ENCODE measurements around the gene LRPAP1. TPM values are rescaled to one million over a fixed set of nuclear protein-coding genes. Genes with fewer than 3 reads are reported as not detected.
"Not testable (repeated sequence)": the region's sequence is repeated elsewhere in the genome, so short reads cannot be mapped to it uniquely, and the experiment has no call there.

The LRPAP1 gene
- total RNA-seq, 2 donors from 2014 or later, result 226 to 312 TPM

GRCh38 chr4:3544259-3545025 lies 12.2 kb upstream of the LRPAP1 start:
- intact Hi-C loops (cut with DNase I); DNase-seq; ATAC-seq: not testable (repeated sequence)

- DNase-seq; intact Hi-C loops (cut with DNase I); ATAC-seq: not testable (repeated sequence)
Measured at GRCh38 chr4:3543415-3543814, 11.2 kb upstream of the LRPAP1 start.

DNA sequence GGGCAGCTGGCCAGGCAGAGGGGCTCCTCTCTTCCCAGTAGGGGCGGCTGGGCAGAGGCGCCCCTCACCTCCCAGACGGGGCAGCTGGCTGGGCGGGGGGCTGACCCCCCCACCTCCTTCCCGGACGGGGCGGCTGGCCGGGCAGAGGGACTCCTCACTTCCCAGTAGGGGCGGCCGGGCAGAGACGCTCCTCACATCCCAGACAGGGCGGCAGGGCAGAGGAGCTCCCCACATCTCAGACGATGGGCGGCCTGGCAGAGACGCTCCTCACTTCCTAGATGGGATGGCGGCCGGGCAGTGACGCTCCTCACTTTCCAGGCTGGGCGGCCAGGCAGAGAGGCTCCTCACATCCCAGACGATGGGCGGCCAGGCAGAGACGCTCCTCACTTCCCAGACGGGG lies 6.7 kb upstream of the LRPAP1 start:
- intact Hi-C loops (cut with DNase I); ATAC-seq; DNase-seq: not testable (repeated sequence)

- DNase-seq; intact Hi-C loops (cut with DNase I); ATAC-seq: not testable (repeated sequence)
Measured at GRCh38 chr4:3535812-3536211, 3.6 kb upstream of the LRPAP1 start.

- intact Hi-C loops (cut with DNase I), result no loop called here
- DNase-seq (no peak), ATAC-seq (no peak)
Measured at GRCh38 chr4:3533423-3533820, 1.2 kb upstream of the LRPAP1 start.

DNA sequence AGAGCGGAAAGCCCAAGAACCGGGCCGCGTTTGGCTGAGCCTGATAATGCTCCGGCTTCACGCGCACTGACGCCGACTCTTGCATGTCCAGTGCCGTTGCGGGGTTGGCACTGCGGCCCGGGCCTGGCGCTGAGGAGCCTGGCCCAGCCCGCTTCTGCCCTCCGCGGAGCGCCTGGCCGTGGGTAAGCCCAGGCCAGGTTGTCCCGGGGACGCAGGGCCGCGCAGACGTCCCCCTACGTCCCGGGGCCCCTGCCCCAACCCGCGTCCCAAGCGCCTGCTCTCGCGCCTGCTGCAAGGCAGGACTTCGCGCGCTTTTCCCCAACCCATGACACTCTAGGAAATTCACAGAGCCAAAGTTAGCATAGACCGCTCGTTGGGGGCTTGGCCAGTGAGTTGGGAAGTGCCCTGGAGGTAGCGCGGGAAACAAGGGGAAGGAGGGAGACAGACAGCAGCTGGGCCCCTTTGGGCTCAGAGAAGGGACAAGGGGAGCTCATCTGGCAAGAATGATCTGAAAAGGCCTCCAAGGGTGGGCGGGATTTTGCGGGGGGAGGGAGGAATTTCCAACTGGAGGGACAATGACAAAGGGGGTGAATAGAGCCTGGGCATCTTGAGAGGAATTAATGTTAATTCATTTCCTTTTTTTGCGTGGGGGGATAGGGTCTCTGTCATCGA lies 665 bp upstream of the LRPAP1 start:
- ATAC-seq, result peak; percentile 48 to 62
- DNase-seq, result no peak
- intact Hi-C loops (cut with DNase I), result no loop called here

DNA sequence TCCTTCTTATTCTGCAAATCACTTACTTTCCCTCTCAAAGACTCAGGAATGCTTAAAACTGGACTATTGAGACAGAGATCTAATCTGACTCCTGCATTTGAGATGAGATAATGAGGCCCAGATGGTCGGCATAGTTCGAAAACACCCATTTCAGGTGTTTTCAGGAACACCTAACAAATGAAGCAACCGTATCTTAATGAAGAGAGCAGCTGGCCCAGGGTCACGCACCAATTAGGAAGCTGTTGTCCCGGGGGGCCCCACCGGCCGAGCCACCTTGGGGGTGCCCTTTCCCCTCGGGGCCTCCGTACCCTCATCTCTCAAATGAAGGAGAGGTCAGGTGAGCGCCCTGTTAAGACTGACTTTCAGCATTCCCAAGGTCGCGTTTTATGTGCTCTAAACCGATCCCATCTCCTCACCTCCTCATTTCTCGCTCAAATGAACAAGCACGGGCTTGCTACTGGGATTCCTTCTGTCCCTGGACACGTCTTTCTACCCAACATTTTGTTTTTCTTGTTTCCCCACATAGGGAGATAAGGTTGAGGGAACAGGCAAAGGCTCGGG lies 824 bp downstream of the LRPAP1 start:
- ATAC-seq, result peak in 1 of 2 donors; percentile 0
- intact Hi-C loops (cut with DNase I), result no loop called here
- DNase-seq, result no peak

DNA sequence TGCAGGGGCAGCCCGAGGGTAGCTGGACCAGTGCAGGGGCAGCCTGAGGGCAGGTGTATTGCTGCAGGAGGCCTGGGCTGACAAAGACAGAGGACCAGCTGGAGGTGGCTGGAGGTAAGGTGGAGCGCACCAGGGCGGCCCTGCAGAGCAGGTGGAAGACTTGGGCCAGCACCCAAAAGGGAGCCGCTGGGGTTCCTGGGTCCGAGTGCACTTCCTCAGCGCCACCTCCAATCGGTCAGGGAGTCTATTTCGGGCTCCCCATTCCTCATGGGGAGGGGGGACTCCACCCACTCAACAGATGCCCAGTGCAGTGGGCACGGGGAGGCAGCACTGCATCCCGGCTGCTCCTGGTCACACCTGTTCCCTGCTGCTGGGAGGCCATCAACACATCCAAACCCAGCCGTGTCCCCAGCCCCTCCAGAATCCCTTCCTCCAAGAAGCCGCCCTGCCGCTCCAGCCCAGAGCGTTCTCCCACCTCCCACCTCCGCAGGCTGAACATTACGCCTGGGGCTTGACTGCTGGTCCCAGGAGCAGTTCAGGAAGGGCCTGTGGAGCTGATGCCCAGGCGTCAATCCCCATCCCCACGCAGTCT lies 1.5 kb downstream of the LRPAP1 start:
- ATAC-seq (no peak), DNase-seq (no peak)
- intact Hi-C loops (cut with DNase I), result no loop called here

GRCh38 chr4:3530051-3530450 lies 2.2 kb downstream of the LRPAP1 start:
- intact Hi-C loops (cut with DNase I), result no loop called here
- no peak for DNase-seq

DNA sequence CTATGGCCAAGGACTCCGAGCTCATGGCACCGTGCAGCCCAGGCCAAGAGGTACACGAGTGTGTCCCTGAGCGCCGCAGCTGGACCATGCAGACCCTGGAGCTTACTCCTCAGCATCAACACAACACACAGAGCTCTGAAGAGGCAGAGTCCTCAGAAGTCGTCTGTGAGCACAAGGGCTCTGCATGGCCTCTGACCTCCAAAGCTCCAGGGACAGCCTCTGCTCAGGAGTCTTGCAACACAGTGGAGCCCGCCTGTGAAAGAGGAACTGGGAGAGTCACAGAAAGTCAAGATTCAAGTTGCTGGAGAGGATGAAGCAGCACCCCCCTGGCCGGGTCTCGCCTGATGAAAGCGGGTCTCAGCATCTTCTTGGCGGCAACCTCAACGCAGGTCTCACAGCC lies 2.9 kb downstream of the LRPAP1 start:
- intact Hi-C loops (cut with DNase I), result loop anchor here in 1 of 2 donors (5.0 kb wide), 1 partner anchor 52 kb away; no protein-coding TSS in a partner anchor
- no peak for ATAC-seq
- peak; percentile 59 for DNase-seq

More at GRCh38 chr4:3530051-3530450, 2.2 kb downstream of the LRPAP1 start:
- ATAC-seq, result no peak

- ATAC-seq, result no peak
- intact Hi-C loops (cut with DNase I), result loop anchor here in 1 of 2 donors (5.0 kb wide), 1 partner anchor 51 kb away; no protein-coding TSS in a partner anchor
- DNase-seq, result no peak
Measured at GRCh38 chr4:3527914-3528876, 4.0 kb downstream of the LRPAP1 start.

- DNase-seq (no peak), ATAC-seq (no peak)
- intact Hi-C loops (cut with DNase I), result loop anchor here in 1 of 2 donors (5.0 kb wide), 1 partner anchor 50 kb away; no protein-coding TSS in a partner anchor
Measured at GRCh38 chr4:3527101-3527913, 4.9 kb downstream of the LRPAP1 start.

DNA sequence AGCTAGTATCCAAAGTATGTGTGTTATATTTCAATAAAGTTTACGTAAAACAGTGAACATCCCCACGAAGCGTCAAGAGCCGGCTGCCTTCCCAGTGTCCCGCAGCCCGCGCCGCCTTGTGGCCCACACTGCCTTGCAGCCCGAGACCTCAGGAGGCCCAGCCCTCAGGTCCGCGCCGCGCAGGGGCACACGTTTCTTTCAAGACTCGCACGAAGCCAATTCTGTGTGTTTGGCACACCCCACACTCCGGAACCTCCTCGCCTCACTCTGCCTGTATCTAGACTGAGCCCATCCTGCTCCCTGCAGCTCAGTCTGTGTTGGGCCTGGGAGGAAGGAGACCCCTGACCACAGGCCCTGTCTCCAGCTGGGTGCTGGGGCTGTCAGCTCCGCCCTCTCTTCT lies 5.8 kb downstream of the LRPAP1 start:
- intact Hi-C loops (cut with DNase I), result loop anchor here in 1 of 2 donors (5.0 kb wide), 1 partner anchor 49 kb away; no protein-coding TSS in a partner anchor
- ATAC-seq, result no peak
- DNase-seq, result no peak

GRCh38 chr4:3525532-3526430 lies 6.4 kb downstream of the LRPAP1 start:
- intact Hi-C loops (cut with DNase I), result loop anchor here in 1 of 2 donors (5.0 kb wide), 1 partner anchor 48 kb away; no protein-coding TSS in a partner anchor
- no peak for ATAC-seq
- no peak for DNase-seq

DNA sequence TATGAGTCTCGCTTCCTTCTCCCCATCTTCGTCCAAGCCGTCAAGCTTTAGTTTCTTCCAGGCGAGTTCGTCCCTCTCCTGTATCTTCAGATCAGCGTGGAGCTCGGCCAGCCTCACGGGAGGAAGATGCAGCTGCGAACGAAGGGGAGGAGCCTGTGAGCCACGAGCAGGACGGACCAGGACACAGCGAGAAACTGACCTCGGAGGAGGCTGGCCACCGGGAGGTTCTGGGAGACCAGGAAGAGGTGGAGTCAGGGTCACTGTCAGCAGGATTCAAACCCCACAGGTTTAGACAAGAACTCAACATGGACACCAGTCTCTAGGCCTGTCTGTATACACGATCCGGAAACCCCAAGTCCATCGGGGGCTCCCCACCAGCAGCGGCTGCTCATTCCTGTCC lies 7.3 kb downstream of the LRPAP1 start:
- intact Hi-C loops (cut with DNase I), result loop anchor here in 1 of 2 donors (5.0 kb wide), 1 partner anchor 48 kb away; no protein-coding TSS in a partner anchor
- ATAC-seq (no peak), DNase-seq (peak; percentile 13)

DNA sequence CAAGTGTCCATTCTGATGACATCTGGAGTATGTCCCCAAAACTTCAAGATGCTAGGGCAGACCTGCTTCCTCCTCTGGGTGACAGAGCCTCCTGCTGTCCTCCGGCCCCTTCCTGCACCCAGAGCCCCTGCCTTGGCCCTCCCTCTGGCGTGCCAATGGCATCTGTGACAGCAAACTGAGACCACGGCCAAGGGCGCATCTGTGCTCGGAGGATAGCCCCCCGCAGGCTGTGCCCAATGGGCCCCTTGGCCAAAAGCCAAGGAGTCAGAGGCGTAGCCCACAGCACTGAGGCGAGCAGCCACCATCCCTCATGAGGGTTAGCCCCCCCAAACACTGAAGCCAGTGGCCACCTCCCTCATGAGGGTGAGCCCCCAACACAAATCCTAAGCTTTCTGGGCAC lies 7.9 kb downstream of the LRPAP1 start:
- ATAC-seq (no peak), DNase-seq (peak; percentile 7)
- intact Hi-C loops (cut with DNase I), result no loop called here
